NCI-H1092 (cell line): ENCODE measurements around the gene HTT.

Experiments
- DNase-seq: peaks from one replicate; lab custom pipeline; 2025; lab: John Stamatoyannopoulos, UW

The HTT gene

GRCh38 chr4:3200423-3201090 lies 126.1 kb downstream of the HTT start:
- DNase-seq, result no peak

DNA sequence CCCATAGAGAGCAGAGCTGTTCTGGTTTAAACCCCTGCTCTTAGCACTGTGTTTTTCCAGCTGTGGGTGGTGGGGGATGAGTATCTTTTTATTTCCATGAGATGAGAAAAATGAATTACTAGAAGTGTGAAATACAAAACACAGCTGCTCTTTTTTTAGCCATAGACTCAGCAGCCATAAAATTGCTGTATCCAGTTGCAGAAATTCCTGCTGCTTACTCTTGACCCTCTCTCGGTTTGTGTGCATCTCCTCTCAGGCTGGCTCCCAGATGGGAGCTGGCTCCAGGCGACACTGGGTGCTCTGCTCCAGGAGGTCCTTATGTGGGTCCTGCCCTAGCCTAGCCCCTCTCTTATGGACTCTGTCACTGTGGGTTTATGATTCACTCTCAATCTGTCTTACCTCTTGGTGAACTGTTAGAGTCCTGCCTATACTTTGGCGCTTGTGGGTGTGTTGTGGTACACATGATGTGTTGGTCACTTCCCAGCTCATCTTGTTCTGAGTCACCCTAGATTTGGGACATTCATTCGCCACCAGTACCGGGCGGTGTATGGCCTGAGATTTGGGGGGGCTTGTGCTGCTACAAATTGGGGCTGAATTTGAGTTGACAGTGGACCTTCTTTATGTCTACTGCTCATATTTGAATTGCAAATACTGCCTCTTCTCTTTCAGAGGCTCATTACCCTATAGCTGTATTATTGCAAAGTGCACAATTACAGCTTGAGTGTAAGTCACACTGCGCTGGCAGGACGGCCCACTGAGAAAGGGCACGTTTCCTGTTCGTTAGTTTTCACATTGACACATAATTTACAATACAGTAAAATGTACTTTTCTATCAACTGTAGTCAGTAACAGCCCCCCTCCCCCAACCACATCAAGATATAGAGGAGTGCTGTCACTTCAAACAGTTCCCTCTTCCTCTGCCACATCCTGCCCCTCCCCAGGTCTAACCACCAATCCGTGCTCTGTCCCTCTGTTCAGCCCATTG lies 127.5 kb downstream of the HTT start:
- DNase-seq, result no peak

DNA sequence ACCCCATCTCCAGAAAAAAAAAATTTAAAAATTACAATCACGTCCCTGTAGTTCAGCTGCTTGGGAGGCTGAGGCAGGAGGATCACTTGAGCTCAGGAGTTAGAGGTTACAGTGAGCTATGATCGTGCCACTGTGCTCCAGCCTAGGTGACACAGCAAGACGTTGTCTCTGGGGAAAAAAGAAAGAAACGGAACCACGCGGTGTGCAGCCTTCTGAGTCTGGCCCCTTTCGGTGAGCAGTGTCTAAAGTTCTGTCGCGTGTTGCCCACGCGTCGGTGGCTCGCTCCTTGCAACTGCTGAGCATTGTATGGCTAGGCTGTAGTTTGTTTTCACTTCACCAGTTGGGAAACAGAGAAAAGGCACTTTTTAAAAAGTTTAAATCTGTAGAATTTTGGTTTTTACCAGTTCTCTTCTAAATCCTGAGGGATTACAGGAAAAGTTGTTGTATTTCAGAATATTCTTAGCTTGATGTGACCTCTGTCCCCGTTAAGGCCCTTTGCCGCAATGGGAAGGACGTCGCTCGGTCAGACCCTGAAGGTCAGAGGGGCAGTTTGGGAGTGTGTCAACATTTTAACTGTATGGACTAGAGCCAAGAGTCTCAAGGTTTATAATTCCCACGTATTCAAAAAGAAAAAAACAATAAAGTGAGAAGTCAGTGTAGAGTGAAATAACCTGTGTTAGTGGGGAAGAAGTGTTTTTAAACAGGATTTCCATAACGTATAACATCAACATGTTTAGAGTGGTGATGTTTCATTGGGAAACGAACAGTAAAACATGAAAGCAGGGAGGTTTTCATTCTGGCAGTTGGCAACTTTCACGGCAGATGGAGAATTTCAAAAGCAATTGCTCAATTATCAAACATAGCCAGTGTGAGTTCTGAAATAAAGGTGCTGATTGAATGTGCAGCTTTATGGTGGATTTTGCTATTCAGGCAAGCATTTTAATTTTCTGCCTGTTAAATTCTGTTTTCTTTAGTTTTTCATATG lies 128.6 kb downstream of the HTT start:
- DNase-seq, result no peak

GRCh38 chr4:3203971-3204431 lies 129.5 kb downstream of the HTT start:
- DNase-seq, result no peak

DNA sequence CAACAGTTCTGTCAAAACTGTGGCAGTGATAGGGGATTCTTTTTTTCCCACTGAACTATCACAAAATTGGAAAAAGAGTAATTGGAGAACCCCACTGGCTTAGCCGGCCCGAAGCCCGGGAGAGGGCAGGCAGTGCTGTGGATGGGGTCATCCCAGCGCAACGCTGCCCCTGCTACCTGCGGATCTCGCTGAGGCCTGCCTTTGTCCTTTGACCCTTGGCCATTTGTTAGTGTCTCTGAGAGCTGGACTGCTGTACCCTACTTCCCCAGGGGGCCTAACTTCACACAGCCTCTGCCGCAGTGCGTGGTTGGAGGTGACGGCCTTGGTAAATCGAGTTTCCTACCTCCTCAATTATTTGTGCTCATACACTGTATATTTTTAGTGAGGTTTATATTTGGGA lies 131.5 kb downstream of the HTT start:
- DNase-seq, result no peak

GRCh38 chr4:3206439-3207100 lies 132.1 kb downstream of the HTT start:
- DNase-seq, result no peak

GRCh38 chr4:3207531-3208037 lies 133.1 kb downstream of the HTT start:
- DNase-seq, result no peak

- no peak for DNase-seq
Observed at GRCh38 chr4:3208826-3209225, 134.3 kb downstream of the HTT start.

DNA sequence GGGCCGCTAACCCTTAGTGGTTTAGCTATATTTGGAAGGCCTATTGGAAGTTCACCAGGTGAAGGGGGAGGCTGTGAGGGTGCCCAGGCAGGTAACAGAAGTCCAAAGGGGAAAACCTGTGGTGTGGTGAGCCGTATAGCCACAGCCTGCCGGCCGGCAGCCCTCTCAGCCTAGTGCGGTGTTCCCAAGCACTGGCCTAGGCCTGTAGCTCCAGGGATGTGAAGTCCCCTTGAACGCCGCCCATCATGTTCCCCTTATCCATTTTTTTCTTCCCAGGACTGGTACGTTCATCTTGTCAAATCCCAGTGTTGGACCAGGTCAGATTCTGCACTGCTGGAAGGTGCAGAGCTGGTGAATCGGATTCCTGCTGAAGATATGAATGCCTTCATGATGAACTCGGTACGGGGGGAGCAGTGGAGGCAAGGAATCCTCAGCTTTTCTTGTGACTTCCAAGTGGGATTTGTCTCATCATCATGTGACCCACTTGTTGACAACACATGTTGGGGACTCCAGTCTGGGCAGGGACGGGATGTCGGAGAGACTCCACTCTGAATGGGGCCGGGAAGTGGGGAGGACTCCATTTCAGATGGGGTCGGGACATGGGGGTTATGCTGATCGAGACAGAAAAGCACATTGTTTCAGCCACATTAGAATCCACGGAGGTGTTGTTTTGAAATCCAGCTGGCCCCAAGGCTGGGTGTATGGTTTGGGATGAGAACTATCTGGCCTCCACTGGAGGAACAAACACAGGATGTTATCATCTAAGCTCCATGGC lies 135.3 kb downstream of the HTT start:
- DNase-seq, result no peak

GRCh38 chr4:3210467-3210866 lies 136.0 kb downstream of the HTT start:
- DNase-seq, result no peak

GRCh38 chr4:3211866-3212265 lies 137.4 kb downstream of the HTT start:
- DNase-seq, result no peak

DNA sequence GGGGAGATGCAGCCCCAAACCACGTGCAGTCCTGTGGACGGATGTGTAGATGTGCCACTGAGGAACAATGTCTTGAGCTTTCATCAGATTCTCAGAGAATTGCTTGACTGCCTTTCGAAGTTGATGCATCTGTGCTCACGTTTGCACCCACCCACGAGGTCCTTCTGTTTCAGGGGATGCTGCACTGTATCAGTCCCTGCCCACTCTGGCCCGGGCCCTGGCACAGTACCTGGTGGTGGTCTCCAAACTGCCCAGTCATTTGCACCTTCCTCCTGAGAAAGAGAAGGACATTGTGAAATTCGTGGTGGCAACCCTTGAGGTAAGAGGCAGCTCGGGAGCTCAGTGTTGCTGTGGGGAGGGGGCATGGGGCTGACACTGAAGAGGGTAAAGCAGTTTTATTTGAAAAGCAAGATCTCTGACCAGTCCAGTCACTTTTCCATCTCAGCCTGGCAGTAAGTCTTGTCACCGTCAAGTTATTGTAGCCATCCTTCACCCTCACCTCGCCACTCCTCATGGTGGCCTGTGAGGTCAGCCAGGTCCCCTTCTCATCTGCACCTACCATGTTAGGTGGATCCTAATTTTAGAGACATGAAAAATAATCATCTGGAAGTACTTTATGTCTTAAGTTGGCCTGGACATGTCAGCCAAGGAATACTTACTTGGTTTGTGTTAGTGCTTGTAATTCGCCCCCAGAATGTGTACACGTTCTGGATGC lies 138.1 kb downstream of the HTT start:
- DNase-seq, result no peak

GRCh38 chr4:3213106-3213425 lies 138.6 kb downstream of the HTT start:
- DNase-seq, result no peak

DNA sequence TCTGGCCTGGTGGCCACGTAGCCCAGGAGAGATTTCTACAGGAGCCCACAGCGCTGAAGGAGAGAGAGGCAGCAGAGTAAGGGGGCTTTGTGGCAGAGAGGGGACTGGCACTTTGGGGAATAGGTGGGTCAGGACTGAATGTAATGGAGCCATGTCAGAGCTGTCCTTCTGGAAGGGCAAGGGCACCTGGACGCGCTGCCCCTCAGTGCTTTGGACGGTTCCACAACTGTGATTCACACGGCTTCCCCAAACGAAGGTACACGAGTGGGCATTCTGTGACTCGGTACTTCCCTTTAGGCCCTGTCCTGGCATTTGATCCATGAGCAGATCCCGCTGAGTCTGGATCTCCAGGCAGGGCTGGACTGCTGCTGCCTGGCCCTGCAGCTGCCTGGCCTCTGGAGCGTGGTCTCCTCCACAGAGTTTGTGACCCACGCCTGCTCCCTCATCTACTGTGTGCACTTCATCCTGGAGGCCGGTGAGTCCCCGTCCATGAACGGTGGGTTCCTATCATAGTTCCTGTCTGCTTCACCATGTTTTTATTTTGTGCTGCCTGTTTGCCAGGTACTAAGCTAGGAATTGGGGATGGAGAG lies 139.3 kb downstream of the HTT start:
- no peak for DNase-seq

DNA sequence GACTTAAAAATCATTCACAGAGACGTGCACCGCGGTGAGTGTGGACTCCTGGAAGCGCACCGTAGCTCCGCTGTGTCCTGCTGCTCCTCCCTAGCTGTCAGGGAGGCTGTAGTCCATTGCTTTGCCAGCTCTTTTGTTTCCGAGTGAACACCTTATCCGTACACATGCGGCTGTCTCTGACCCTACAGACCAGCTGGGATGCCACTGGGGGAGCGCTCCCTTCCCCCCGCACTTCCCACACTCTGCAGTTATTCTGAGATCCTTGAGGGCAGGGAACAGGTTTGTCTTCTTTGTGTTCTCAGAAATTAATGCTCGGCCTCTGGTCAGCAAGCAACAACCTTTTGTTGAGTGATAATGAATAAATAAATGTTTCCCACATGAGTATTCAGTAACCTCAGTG lies 140.8 kb downstream of the HTT start:
- no peak for DNase-seq

- DNase-seq, result no peak
Observed at GRCh38 chr4:3215733-3216132, 141.3 kb downstream of the HTT start.

DNA sequence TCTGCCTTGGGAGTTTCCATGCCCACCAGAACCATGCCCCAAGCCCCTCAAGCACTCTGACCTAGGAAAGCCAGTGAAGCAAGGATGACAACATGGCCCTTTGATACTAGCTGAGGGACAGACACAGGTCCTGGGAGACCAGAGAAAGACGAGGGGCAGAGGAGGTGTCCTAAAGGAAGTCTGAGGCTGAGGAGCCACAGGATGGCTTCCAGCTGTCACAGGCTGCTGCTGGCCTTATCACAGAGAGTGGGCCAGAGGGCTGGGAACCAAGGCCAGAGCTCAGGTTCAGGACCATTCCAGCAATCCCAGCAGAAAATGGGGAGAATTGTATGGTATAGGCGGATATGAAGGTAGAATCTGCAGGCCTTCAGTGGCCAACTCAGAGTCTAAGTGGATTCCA lies 142.8 kb downstream of the HTT start:
- no peak for DNase-seq

GRCh38 chr4:3217771-3218170 lies 143.3 kb downstream of the HTT start:
- no peak for DNase-seq
